ENCODE data around the gene NUFIP1. TPM values are rescaled to one million over a fixed set of nuclear protein-coding genes. Genes with fewer than 3 reads are reported as not detected.
A peak's percentile ranks its signal among the peaks of the same experiment; 100 is the strongest.

NUFIP1 gene
- total and polyA plus RNA-seq, 9 donors, result 2.3 to 9.5 (median 6.8) TPM

GRCh38 chr13:44906713-44907112 lies 82.6 kb downstream of the NUFIP1 start:
- peaks cover 17% of the 10 kb centered on the region for H3K4me1 ChIP-seq (ENCODE audit: insufficient read depth)
- no peak overlapping the region for H3K4me3 ChIP-seq
- intact Hi-C loops (cut with DNase I), result no loop called here
- H3K27me3 ChIP-seq, result no peaks in the 10 kb centered on the region
- DNase-seq, result peak; percentile 51 to 60 (median 56)
- TF ChIP-seq CTCF (IDR thresholded peaks at IDR 0.05) (no peak), POLR2A (IDR thresholded peaks at IDR 0.05) (no peak), EP300 (IDR thresholded peaks at IDR 0.05) (peak; percentile 14)
- WGBS, 3 donors, result 2 to 6% (median 3%) methylated on average over 6 of the region's 6 CpGs
- H3K36me3 ChIP-seq, result no peaks in the 10 kb centered on the region
- no peaks in the 10 kb centered on the region for H3K9me3 ChIP-seq
- H3K27ac ChIP-seq, result peak overlapping the region in 1 of 2 donors; percentile 57

GRCh38 chr13:44906230-44906629 lies 83.0 kb downstream of the NUFIP1 start:
- Histone ChIP-seq H3K36me3 (no peaks in the 10 kb centered on the region), H3K27ac (peak overlapping the region in 1 of 2 donors; percentile 57), H3K4me3 (no peak overlapping the region), H3K4me1 (ENCODE audit: insufficient read depth) (peaks cover 17% of the 10 kb centered on the region), H3K9me3 (no peaks in the 10 kb centered on the region), H3K27me3 (no peaks in the 10 kb centered on the region)
- no peak for DNase-seq
- TF ChIP-seq CTCF (IDR thresholded peaks at IDR 0.05) (no peak), EP300 (IDR thresholded peaks at IDR 0.05) (no peak), POLR2A (IDR thresholded peaks at IDR 0.05) (no peak)
- intact Hi-C loops (cut with DNase I), result no loop called here
- 14 to 26% (median 24%) methylated on average over 4 of the region's 4 CpGs for WGBS, 3 donors

DNA sequence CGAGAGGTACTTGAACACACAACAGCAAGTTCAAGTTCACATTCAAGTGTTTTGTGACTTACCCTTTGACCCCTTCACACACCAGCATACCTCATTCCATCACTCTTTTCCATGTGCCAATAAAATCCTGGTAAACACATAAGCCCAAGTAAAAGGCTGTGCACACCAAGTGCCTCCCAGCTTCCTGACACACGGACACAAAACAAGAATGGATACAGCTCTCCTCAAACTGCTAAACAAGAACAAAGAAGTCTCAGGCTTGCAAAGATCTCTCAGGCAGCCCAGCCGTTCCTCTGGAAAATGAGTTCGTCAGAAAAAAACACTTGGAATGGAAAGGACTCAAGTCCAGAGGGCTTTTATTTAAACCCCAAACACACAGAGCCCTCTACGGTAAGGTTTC lies 83.7 kb downstream of the NUFIP1 start:
- WGBS, 3 donors, result 40 to 46% (median 42%) methylated on average over 5 of the region's 5 CpGs
- intact Hi-C loops (cut with DNase I), result no loop called here
- Histone ChIP-seq H3K9me3 (no peaks in the 10 kb centered on the region), H3K4me1 (ENCODE audit: insufficient read depth) (peaks cover 17% of the 10 kb centered on the region), H3K27ac (peak overlapping the region in 1 of 2 donors; percentile 57), H3K36me3 (no peaks in the 10 kb centered on the region), H3K27me3 (no peaks in the 10 kb centered on the region), H3K4me3 (no peak overlapping the region)
- TF ChIP-seq CTCF (IDR thresholded peaks at IDR 0.05) (no peak), EP300 (IDR thresholded peaks at IDR 0.05) (no peak), POLR2A (IDR thresholded peaks at IDR 0.05) (no peak)
- no peak for DNase-seq

DNA sequence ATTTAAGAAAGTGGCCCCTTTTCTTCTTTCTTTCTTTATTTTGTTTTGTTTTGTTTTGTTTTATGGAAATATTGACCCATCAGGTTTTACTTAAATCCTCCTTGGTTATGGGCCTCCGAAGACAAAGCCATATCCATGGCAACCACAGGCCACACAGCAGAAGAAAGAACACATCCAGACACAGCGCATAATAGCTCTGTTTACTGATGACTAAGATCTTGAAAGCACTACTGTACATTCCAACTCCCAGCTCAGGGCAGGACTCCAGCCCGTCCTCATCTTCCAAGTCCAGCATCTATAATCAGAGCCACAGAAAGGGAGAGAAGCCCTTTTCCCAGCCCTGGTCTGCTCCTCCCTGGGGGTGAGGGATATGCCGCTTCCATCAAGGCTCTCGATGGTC lies 84.3 kb downstream of the NUFIP1 start:
- 13 to 24% (median 17%) methylated on average over 5 of the region's 5 CpGs for WGBS, 3 donors
- Histone ChIP-seq H3K36me3 (no peaks in the 10 kb centered on the region), H3K4me1 (ENCODE audit: insufficient read depth) (peaks cover 17% of the 10 kb centered on the region), H3K27me3 (no peaks in the 10 kb centered on the region), H3K27ac (peak overlapping the region in 1 of 2 donors; percentile 57), H3K4me3 (no peak overlapping the region), H3K9me3 (no peaks in the 10 kb centered on the region)
- intact Hi-C loops (cut with DNase I), result no loop called here
- no peak for TF ChIP-seq EP300 (IDR thresholded peaks at IDR 0.05)
- TF ChIP-seq POLR2A (IDR thresholded peaks at IDR 0.05), result no peak
- no peak for TF ChIP-seq CTCF (IDR thresholded peaks at IDR 0.05)
- peak; percentile 50 to 76 (median 51) for DNase-seq

Data from ovary (tissue), 9 donors.